Liver (tissue), 9 donors: Measurements from ENCODE around the gene PHF12. TPM values are rescaled to one million over a fixed set of nuclear protein-coding genes. Genes with fewer than 3 reads are reported as not detected.
A peak's percentile ranks its signal among the peaks of the same experiment; 100 is the strongest.

ENCODE experiments used
- DNase-seq: peaks from one replicate; pipeline ENCODE4 v3.0.0-alpha.2; 2017; ENCODE audit warnings: low spot score
- H3K27ac ChIP-seq, 2 donors: one replicate each; pipeline ENCODE4 v1.7.0; 2013; ENCODE audit warnings: inconsistent platforms in 2 of 2, low read length in 2 of 2, control low read depth in 1 of 2, low read depth in 1 of 2, mild to moderate bottlenecking in 1 of 2
- H3K27me3 ChIP-seq, 4 donors: one replicate each; pipeline versions ENCODE4 v1.6.1 to v1.7.0; 2013; ENCODE audit warnings: low read length in 3 of 4, inconsistent platforms in 1 of 4, mild to moderate bottlenecking in 1 of 4, moderate library complexity in 1 of 4; ENCODE audit not compliant: control insufficient read depth in 4 of 4, insufficient read depth in 4 of 4
- H3K36me3 ChIP-seq, 4 donors: one replicate each; pipeline versions ENCODE4 v1.6.1 to v1.7.0; 2013; ENCODE audit warnings: low read length in 3 of 4, mild to moderate bottlenecking in 3 of 4, low read depth in 1 of 4, moderate library complexity in 1 of 4; ENCODE audit not compliant: control insufficient read depth in 4 of 4, insufficient read depth in 3 of 4
- H3K4me1 ChIP-seq, 4 donors: one replicate each; pipeline versions ENCODE4 v1.6.1 to v1.7.0; 2013; ENCODE audit warnings: low read length in 3 of 4, mild to moderate bottlenecking in 3 of 4, moderate library complexity in 1 of 4; ENCODE audit not compliant: control insufficient read depth in 4 of 4, insufficient read depth in 4 of 4
- H3K4me3 ChIP-seq, 3 donors: one replicate each; pipeline versions ENCODE4 v1.6.1 to v1.7.0; 2013; ENCODE audit warnings: low read length in 3 of 3, control low read depth in 1 of 3, low read depth in 1 of 3, mild to moderate bottlenecking in 1 of 3
- H3K9ac ChIP-seq, 2 donors: one replicate each; pipeline ENCODE4 v1.7.0; 2013; ENCODE audit warnings: low read length in 2 of 2, mild to moderate bottlenecking in 2 of 2, moderate library complexity in 2 of 2, control low read depth in 1 of 2, low read depth in 1 of 2
- H3K9me3 ChIP-seq, 4 donors: one replicate each; pipeline versions ENCODE4 v1.6.1 to v1.7.0; 2013; ENCODE audit warnings: low read length in 3 of 4; ENCODE audit not compliant: control insufficient read depth in 4 of 4
- CTCF ChIP-seq: fragments of 150-350 bp; IDR thresholded peaks from 2 replicates; pipeline ENCODE4 v1.5.1; 2017; ENCODE audit warnings: improper control_type of control experiment, low read depth, low read length; ENCODE audit not compliant: missing input control
- FOXA1 ChIP-seq: IDR thresholded peaks from 2 replicates; pipeline ENCODE4 v1.6.1; 2016; ENCODE audit warnings: antibody characterized with exemption
- FOXA2 ChIP-seq: IDR thresholded peaks from 2 replicates; pipeline ENCODE4 v1.6.1; 2016; ENCODE audit warnings: antibody characterized with exemption
- HNF4A ChIP-seq, 2 donors: conservative IDR thresholded peaks; 2 replicates each; pipeline ENCODE4 v1.6.1; 2016; ENCODE audit warnings: antibody characterized with exemption in 2 of 2, mild to moderate bottlenecking in 2 of 2
- HNF4G ChIP-seq: IDR thresholded peaks from 2 replicates; pipeline ENCODE4 v1.6.1; 2016; ENCODE audit warnings: antibody characterized with exemption
- JUND ChIP-seq, 2 donors: IDR thresholded peaks; 2 replicates each; pipeline ENCODE4 v1.6.1; 2016; ENCODE audit warnings: antibody characterized with exemption in 2 of 2
- MAX ChIP-seq: IDR thresholded peaks from 2 replicates; pipeline ENCODE4 v1.6.1; 2016; ENCODE audit warnings: antibody characterized with exemption
- NR2F2 ChIP-seq: IDR thresholded peaks from 2 replicates; pipeline ENCODE4 v1.6.1; 2016; ENCODE audit warnings: antibody characterized with exemption
- RAD21 ChIP-seq, 2 donors: IDR thresholded peaks; 2 replicates each; pipeline ENCODE4 v1.6.1; 2016; ENCODE audit warnings: antibody characterized with exemption in 2 of 2, mild to moderate bottlenecking in 2 of 2
- RXRA ChIP-seq, 2 donors: IDR thresholded peaks; 2 replicates each; pipeline ENCODE4 v1.6.1; 2017 to 2018; ENCODE audit warnings: antibody characterized with exemption in 2 of 2, mild to moderate bottlenecking in 1 of 2
- TAF1 ChIP-seq: conservative IDR thresholded peaks from 2 replicates; pipeline ENCODE4 v1.6.1; 2016; ENCODE audit warnings: antibody characterized with exemption, mild to moderate bottlenecking
- YY1 ChIP-seq: IDR thresholded peaks from 2 replicates; pipeline ENCODE4 v1.6.1; 2016; ENCODE audit warnings: antibody characterized with exemption, mild to moderate bottlenecking
- ZBTB33 ChIP-seq: IDR thresholded peaks from 2 replicates; pipeline ENCODE4 v1.6.1; 2016; ENCODE audit warnings: antibody characterized with exemption
- WGBS: extraction: QIAGEN DNeasy Blood & Tissue Kit; methylation state at CpG from one replicate; pipeline ENCODE4 v1.1.7; 2013; 5-methylcytosine and 5-hydroxymethylcytosine counted together
- polyA plus RNA-seq, 2 donors: library from polyadenylated mRNA; stranded (reverse) in 1 of 2; unstranded in 1 of 2; fragments of 200-250 nt in 1 of 2; fragments of >200 nt in 1 of 2; fragmentation: Nextera tagmentation in 1 of 2; extraction: Ambion mirVana in 1 of 2; gene quantifications; one replicate each; pipeline versions ENCODE4 v1.2.1 to v1.2.3, GENCODE V29; 2013 to 2015
- total RNA-seq, 2 donors: library from RNA; depleted of rRNA; stranded (reverse); fragments of >200 nt; gene quantifications; one replicate each; pipeline ENCODE4 v1.2.3, GENCODE V29; 2014
- TF ChIP-seq, protein P1 (sequence below): IDR thresholded peaks from 2 replicates; pipeline ENCODE4 v1.6.1; 2016; ENCODE audit warnings: antibody characterized with exemption, mild to moderate bottlenecking
- donor health status: healthy.
- donor health status: healthy.
- donor health status: healthy.
- donor health status: healthy.
- donor health status: healthy.

PHF12 gene
- total and polyA plus RNA-seq, 4 donors: 4.3 to 21.3 (median 11.7) TPM

DNA sequence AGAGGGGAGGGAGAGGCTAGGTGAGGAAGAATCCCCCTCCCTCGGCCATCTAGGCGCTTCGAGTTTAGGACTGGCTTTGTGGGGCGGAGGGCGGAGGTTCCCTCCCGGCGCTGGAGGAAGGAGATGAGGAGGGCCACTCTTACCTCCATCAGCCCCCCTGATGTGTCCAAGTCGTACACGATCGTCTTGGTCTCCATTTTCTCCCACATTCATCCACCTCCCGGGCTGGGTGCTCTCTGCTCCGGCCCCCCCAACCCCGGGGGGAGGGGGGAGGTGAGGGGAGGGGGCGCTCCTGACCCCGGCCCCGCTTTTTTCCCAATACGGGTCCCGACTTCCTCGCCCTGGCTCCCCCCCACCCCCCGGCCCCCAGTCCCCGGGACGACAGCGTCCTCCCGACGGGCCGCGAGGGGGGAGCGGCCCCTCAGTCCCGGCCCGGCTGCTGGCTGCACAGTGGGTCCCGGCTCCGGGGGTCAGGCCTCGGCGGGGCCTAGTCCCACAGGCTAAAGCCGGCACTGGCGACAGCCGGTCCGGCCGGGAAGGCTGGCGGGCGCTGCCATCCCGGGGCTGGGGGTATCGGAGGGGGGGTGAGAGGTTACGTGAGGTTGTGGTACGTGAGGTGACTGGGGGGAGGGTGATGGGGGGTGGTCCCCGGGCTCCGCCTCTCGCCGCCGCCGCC lies 428 bp downstream of the PHF12 start:
- peaks cover 3 to 28% (median 22%) of the 10 kb centered on the region in 4 donors for H3K4me1 ChIP-seq
- H3K27ac ChIP-seq: peak overlapping the region; percentile 87 to 88
- under 1% methylated on average over 51 of the region's 51 CpGs for WGBS
- H3K27me3 ChIP-seq: no peaks in the 10 kb centered on the region
- TF ChIP-seq HNF4G: no peak
- no peak for TF ChIP-seq YY1
- TF ChIP-seq, protein P1, sequence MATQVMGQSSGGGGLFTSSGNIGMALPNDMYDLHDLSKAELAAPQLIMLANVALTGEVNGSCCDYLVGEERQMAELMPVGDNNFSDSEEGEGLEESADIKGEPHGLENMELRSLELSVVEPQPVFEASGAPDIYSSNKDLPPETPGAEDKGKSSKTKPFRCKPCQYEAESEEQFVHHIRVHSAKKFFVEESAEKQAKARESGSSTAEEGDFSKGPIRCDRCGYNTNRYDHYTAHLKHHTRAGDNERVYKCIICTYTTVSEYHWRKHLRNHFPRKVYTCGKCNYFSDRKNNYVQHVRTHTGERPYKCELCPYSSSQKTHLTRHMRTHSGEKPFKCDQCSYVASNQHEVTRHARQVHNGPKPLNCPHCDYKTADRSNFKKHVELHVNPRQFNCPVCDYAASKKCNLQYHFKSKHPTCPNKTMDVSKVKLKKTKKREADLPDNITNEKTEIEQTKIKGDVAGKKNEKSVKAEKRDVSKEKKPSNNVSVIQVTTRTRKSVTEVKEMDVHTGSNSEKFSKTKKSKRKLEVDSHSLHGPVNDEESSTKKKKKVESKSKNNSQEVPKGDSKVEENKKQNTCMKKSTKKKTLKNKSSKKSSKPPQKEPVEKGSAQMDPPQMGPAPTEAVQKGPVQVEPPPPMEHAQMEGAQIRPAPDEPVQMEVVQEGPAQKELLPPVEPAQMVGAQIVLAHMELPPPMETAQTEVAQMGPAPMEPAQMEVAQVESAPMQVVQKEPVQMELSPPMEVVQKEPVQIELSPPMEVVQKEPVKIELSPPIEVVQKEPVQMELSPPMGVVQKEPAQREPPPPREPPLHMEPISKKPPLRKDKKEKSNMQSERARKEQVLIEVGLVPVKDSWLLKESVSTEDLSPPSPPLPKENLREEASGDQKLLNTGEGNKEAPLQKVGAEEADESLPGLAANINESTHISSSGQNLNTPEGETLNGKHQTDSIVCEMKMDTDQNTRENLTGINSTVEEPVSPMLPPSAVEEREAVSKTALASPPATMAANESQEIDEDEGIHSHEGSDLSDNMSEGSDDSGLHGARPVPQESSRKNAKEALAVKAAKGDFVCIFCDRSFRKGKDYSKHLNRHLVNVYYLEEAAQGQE: no peak
- no peak for TF ChIP-seq RAD21 (IDR thresholded peaks at IDR 0.05)
- TF ChIP-seq JUND (IDR thresholded peaks at IDR 0.05): no peak
- TF ChIP-seq TAF1: no peak
- no peak for TF ChIP-seq NR2F2
- TF ChIP-seq CTCF: no peak
- no peak for TF ChIP-seq RXRA (IDR thresholded peaks at IDR 0.05)
- no peak for TF ChIP-seq MAX
- TF ChIP-seq FOXA2: no peak
- no peaks in the 10 kb centered on the region for H3K36me3 ChIP-seq
- DNase-seq: no peak
- H3K4me3 ChIP-seq: peak overlapping the region; percentile 73 to 94 (median 94)
- peak overlapping the region; percentile 78 to 88 for H3K9ac ChIP-seq
- H3K9me3 ChIP-seq: no peaks in the 10 kb centered on the region

DNA sequence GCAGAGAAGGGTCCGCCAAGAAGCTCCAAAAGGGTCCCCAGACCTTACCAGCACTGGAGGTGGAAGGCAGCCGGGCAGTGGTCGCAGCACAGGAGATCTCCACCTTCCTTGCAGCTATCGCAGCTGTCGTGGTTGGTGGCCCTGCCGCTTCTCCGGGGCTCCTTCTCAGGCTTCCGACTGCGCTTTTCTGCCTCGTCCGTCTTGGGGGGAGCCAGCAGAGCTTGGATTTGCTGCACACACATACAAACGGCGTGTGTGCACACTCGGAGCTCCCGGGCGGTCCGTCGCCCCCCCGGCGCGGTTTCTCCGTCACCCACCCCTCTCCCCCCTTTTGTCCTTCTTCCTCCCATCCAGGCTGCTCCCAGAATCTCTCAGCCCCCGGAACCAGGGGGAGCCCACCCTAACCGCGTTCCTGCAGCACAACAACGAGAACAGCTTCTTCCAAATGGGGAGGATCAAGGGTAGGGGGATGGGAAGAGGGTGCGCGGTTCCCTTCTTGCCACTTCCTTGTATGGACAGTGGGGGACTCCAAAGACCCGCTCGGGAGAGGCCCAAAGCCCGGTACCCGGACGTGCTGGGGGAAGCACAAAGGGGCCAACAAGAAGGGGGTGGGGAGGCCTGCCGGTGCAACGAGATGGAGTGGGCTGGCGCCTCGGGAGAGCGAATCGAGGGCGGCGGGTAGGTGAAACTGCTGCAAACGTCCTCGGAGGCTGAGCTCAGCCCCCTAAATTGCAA lies 1.1 kb downstream of the PHF12 start:
- Histone ChIP-seq H3K27me3 (no peaks in the 10 kb centered on the region), H3K9ac (peak overlapping the region; percentile 78 to 88), H3K27ac (peak overlapping the region; percentile 87 to 88), H3K36me3 (no peaks in the 10 kb centered on the region), H3K4me1 (peaks cover 3 to 29% (median 23%) of the 10 kb centered on the region in 4 donors), H3K4me3 (peak overlapping the region; percentile 73 to 94 (median 94)), H3K9me3 (no peaks in the 10 kb centered on the region)
- WGBS: under 1% methylated on average over 43 of the region's 43 CpGs
- TF ChIP-seq RXRA (IDR thresholded peaks at IDR 0.05): no peak
- no peak for TF ChIP-seq JUND (IDR thresholded peaks at IDR 0.05)
- no peak for TF ChIP-seq MAX
- TF ChIP-seq FOXA1: no peak
- no peak for TF ChIP-seq HNF4A (conservative IDR thresholded peaks at IDR 0.05)
- no peak for TF ChIP-seq ZBTB33
- peak; percentile 56 for DNase-seq
